HG02798 (cell line): ENCODE measurements around the gene KRT71.

Source experiments
- ATAC-seq: cut with Tn5 transposase; IDR thresholded peaks from one replicate; pipeline ENCODE4 v1.9.1; 2021; ENCODE audit warnings: mild to moderate bottlenecking; ENCODE audit not compliant: unreplicated experiment, poor library complexity

Gene KRT71

DNA sequence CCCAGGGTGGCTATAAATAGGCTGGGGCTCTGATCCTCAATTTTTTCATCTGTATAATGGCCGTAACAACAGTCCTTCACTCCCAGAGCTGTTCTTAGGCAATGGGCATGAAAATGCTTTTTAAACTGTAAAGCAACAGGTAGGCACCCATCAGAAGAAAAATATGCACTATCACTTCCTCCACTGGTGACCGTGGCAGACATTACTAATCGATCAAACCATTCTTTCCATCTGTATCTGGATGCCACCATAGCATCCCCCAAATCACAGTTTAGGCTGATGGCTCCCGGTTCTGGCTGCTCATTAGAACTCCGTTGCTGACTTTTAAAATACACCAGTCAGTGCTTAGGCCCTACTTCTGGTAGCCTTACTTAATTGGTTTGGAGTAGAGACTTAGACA is 11.2 kb downstream of the KRT71 start:
- ATAC-seq: no peak

DNA sequence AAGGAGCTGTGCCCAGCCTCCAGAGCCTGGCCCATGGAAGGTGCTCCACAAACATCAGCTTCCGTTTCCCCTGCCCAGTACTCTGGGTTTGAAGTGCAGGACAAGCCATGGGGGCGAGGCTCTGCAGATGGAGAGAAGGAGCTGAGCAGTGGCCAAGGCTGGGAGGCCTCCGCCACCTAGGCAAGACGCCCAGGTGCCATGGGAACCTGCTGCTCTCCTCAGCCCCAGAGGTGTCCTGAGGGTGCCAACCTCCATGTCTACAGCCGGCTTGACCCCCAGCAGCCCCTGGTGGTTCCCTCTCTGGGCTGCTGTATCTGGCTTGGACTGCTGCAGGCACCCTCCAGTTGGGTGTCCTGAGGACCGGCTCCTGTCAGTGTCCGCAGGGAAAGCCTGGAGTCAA is 12.4 kb downstream of the KRT71 start:
- ATAC-seq: no peak

DNA sequence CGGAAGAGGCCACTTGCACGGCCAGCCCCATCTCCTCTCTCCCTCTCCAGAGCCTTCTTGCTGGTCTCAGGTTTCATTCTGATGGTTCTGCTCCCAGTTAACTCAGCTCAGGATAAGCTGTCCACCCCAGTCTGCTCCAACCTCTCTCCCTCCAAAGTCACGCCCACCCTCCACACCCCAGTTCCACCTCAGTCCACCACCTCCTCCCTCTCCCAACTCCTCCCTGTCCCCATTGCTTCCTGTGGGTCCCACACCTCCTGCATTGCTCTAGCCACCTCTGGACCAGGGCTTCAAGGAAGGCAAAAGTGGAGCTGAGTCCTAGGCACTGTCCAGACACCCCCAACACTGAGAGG is 13.1 kb downstream of the KRT71 start:
- ATAC-seq: no peak

DNA sequence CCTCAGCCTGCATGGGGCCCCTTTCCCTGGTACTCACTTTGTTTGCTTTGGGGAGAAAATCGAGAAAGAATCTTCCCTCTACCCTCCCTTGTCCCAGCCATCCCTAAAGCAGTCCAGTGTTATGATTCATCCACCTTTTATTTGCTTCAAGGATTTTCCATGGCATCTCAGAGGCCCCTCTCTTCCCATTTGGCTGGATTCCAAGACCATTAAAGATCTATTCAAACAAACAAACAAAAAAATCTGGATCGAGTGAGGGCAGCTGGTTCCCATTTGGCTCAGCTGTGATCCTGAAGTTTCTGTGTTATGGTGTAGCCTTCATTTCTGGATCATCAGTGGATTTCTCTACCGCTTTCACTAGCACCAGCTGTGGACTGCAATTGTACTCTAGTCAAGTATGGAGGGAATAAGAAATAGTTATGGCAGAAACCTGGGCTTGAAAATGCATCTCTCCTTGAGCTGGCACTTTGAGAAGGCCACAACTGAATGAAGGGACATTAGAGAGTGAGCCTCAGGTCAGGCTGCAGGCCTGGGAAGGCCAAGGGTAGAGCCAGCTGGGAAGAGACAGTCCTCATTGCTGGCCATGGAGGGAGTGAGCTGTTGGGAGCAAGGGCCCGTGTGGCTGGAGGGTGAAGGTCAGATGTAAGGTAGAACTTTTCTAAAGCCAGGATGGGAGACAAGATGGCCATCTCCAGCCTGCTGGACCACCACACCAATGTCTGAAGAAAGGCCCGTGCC is 13.7 kb downstream of the KRT71 start:
- ATAC-seq: no peak

DNA sequence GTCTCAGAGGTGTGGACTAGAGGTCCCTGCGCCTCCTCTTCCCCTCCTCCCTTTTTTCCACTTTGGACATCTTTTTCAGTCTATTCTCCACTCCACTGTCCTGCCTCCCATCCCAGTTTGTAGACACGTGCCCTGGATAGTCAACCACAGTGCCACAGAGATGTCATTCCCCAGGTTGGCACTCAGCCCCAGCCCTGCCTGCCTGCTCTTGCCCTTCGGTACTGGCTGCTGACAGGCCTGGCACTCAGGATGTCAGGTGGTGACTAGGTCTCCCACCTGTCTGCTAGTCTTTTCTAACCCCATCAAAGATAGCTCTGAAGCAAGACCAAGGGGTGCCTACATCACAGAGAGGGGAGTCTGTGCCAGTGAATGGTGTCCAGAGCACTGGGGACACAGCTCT is 15.8 kb downstream of the KRT71 start:
- no peak for ATAC-seq

DNA sequence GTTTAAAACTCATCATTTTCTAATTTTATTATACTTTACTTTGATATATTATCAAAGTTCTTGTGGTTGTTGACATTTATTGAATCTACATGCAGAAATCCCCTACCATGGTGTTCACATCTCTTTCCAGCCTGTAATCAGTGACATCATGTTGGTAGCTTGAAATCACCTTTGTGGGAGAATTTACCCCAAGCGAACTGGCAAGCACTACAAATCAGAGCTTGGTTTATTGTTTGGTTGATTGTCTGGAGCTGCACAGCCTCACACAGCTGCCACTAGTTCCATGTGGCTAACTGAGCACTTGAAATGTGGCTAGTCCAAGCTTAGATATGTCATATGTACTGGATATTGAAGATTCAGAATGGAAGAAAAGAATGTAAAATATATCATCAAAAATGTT is 17.4 kb downstream of the KRT71 start:
- no peak for ATAC-seq

DNA sequence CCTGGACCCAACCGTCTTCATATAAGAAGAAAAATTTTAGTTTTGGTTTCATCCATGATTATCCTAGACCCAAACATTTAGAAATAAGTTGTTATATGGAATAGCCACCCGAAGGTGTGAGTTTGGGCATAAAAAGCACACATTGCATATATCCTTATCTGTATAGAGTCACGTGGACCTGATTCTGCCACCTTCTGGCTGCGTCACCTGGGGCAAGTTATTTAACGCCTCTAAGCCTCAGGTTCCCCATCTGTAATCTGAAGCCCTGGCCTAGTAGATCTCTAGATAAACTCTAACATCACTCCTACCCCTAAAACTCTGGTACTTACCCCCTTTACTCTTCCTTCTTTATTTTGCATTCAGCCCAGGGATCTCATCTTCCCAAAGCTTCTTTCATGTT is 18.5 kb downstream of the KRT71 start:
- ATAC-seq: no peak

DNA sequence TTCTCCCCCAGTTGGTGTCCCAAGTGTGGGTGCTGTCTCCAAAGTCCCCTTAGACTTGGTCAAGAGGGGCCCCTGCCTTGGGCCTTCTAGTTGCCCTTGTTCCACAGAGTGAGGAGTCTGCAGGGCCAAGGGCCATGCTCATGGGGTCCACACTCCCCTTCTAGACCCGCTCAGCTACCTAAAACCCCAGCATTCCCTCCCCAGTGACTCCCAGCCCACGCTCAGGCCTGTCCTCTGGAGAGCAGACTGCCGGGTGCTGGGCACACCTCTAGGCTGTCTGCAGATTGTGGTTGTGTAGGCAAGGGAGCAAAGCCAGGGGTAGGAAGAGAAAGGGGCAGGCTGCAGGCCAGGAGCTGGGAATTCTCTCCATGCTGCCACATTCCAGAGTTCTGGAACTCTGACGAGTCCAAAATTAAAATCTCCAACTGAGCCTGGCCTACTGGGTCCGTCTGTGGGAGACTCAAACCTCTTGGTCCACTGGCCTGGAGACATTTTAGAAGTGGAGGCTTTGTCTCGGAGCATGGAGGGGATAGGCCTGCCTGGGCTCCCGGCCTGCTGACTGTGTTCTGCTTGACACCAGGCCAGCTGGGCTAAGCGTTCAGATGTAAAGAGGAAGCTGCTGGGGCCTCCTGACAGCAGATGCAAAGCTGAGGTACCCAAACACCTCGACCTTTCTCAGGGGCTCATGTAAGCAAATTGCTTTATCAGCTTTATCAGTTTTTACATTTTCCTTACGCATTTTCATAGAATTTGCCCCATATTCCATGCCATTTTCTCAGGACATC is 19.1 kb downstream of the KRT71 start:
- ATAC-seq: no peak

DNA sequence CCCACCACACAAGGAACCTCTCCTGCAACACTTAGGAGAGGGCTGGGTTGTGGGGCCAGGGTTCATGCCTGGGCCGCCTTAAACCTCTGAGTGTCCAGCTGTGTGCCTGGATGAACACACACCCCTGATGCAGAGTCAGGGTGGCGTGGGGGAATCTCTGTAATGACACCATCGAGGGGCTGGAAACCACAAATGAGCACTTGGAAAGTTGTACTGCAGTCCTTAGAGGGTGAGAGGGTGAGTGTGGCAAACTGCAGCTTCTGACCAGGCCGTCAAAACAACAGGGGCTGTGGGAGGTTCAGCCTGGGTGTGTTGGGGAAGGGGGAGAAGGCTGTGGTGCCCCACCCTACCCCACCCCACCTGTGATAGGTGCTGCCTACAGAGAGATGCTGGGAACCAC is 20.3 kb downstream of the KRT71 start:
- no peak for ATAC-seq

DNA sequence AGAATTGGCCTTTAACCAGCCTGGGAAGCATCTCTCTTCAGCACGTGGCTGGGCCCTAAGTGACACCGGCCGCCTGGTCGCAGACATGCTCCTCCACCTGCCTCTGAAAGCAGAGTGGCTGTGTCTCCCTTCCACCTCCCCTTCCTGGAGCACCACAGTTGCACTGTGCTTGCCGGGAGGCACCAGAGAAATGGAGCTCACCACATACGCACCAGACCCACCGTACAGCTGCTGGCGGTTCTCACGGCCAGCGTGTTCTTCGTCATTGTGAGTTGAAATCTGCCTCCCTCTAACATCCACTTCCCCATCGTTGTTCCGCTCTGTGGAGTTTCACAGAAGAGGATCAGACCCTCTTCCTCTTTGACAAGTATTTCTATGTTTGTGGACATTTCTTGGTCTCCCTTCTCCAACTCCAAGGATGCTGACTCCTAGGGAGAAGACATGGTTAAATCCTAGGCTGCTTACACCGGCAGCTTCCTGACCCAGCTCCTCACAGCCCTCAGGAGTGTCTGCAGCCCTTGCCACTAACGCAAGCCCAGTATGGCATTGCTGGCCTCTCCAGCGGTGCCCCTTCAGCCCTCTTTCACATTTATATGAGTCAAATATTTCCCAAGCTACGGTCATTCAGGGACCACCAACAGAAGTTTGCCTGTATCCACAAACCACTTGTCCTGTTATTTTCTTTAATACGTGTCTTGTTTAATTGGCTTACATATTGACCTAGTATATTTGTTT is 21.2 kb downstream of the KRT71 start:
- no peak for ATAC-seq

DNA sequence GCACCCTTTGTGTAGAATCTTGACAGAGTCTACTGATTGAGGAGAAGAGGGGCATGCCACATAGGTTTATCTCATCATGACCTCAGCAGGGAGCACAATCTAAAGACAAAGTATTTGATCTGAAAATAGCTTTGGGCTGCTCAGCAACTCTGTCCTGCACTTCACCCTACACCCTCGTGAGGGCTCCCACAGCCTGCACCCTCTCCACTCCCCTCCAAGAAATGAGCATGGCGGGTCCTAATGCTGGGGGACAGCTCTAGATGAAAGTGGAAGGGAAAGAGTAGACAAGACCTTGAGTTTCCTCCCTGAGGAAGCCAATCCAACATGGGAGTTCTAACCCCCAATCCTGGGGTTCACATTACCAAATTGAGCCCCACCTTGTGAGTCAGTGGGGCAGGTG is 22.0 kb downstream of the KRT71 start:
- no peak for ATAC-seq

DNA sequence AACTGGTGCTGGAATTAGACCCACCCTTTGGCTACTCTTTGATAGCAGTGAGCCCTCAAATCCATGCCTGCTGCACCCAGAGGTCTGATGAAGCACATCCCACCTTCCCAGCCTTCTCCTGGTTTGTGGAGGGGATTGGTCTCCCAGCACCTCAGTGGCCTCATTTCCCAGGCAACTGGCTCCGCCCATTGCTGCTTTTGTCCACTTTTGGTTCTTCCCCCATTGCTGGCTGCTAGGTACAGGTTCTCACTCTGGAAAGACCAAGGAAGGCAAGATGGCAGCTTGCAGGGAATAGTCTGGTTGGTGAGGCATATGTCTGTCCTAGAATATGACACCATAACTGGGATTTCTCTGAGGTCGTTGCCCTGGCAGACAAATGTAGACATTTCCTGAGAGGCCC is 22.6 kb downstream of the KRT71 start:
- ATAC-seq: no peak

DNA sequence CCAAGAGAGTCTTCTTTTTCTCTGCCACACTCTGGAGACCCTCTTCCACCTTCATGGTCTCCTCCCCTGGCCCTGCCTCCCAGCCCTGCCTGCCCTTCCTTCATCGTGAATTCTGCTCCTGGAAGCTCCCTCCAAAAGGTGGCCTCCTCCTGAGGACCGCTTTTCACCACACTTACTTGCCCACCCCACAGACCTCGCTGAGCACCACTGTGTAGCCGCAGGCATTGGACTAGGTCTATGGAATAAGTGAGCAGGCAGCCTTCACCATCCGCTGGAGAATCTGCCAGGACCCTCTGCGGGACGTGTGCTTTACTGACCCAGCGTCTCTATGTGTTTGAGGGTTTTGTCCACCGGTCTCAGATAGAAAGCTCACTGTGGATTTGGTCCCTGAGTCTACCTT is 23.1 kb downstream of the KRT71 start:
- no peak for ATAC-seq

DNA sequence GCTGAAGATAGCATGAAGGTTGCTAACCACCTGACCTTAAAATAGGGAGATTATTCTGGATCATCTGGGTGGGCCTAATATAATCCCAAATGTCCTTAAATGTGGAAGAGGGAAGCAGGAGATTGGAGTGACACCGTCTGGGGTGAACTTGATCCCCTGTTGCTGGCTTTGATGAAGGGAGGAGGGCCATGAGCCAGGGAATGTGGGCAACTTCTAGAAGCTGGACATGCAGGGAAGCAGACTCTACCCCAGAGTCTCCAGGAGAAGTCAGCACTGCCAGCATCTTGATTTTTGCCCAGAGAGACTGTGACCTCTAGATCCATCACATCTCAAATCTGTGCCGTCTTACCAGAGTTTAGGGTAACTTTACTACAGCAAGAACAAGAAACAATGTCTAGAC is 23.5 kb downstream of the KRT71 start:
- no peak for ATAC-seq

DNA sequence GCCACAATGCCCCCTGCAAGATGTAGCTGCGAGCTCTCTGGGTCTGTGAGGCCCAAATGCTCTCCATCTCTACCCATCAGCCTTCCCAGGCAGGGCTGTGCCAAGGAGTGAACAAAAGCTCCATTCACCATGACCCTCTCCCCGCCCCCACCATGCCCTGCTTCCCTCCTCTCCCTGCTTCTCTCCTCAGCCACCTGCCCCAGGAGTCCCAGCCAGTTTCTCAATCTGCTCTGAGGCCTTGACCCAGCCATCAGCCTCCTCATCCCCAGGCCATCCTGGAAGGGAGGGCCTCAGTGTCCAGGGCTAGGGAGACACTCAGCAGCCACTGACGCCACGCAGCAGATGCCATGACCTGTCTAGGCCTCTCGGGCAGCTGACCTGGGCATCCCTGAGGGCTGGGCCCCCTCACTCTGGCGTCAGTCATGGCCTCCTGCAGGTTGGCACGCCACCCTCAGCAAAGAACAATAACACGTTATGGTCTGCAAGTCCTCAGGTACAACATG is 24.3 kb downstream of the KRT71 start:
- no peak for ATAC-seq

DNA sequence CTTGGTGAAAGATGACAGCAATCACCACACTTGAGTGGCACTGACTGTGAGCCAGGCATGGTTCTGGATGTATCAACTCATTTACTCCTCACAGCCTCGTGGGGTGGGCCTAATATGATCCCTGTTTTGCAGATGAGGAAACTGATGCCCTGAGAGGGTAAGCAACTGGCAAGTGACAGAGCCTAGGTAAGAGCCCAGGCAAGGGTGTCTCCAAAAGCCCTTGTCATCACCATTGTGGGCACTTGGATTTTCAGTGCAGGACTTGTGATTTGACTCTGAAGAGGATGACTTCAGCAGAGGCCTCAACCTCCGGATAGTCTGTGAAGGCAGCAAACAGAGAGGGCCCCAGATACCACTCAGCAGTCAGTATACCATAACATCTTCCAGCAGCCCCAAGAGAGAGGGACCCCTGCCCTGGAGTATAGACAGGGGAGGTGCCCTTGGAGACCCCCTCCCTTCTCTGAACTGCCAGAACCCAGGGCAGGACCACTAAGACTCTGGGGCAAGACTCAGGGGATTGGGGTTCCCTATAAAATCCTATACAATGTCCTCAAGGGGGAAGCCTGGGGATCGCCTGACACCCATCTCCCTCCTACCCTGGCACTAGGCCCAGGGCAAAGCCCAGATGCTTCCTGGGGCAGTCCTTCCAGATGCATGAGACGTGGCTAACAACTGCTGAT is 25.7 kb downstream of the KRT71 start:
- ATAC-seq: no peak

DNA sequence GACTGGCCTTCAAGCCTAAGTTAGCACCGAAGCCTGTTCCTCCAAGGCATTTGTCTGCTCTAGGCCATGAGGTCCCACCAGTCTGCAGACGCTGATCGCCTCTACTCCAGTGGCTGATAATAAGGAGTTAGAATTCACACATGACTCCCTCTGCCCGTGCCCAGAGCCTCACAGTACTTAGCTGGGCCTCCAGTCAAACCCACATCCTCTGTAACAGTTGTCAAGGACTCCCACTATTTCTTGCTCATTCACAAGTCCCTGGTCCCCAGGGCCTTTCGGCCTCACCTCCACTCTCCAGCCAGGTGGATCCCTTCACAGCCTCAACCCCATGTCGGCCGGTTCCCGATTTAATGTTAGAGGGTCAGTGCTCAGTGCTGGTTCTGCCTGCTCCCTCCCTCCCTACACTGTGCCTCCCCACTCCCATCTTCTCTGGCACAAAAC is 26.4 kb downstream of the KRT71 start:
- no peak for ATAC-seq

DNA sequence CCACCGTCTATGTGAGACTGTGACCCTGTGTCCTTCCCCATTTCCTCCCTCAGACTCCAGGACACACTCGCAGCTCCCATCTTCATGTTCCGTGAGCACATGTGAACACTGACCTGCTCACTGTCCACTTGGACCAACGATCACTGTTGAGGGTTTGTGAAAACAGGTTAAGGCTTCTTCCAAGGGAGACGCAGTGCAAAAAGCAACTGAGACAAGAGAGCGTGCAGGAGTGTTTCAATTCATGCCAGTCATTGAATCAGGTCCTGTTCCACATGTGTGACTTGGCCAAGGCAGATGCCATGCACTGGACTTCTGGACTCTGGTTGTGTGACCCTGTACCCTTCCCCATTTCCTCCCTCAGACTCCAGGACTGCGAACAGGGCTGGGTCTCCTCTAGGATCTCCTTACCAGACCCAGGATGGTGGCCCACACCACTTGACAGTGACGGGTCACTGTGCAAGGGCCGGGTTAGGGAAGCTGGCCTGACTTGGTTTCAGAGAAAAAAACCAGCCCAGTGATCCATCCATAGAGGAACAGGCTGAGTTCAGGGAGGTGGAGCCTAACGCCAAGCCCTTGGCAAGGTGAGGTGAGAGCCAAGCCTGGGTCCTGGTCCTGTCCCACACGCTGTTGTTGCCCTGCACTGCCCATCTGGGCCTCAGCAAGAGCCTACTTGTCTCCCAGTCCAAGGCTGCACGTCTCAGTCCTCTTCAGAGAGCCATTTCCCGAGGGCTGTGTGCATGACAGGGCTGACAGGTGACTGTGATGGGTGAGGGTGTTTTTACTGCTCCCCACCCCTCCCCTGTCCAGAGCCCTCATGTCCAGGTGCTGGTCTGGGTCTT is 27.1 kb downstream of the KRT71 start:
- ATAC-seq: no peak

DNA sequence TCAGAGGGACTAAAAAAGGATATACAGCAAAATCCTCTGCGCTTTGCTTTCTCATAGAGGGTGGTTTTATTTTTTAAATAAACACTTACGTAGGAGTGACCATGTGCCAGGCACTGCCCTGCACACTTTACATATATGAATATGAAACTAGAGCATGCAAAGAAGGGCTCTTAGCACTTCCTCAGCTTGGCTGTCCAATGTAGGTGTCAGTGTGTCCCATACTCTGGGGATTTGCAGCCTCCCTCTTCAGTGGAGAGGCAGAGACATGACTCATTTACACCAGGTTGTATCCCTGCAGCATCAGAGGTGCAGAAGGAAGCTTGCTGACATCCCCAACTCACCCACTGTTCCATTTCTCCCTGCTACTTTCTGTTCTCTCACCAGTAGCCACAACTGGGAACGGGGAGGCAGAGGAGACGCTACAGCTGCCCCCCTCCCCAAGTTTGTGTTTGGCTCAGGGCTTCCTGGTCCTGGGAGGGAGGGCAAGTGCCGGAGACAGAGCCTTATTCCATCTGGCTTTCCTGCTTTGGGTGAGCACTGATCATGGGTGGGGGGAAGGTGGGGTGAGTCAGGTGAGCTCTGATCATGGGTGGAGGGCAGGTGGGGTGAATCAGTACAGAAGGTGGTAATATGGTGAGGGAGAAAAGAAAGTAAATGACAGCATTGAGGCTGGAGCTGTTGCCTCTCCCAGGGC is 27.9 kb downstream of the KRT71 start:
- no peak for ATAC-seq
